ENCODE results near the gene C11orf65.

The C11orf65 gene

DNA sequence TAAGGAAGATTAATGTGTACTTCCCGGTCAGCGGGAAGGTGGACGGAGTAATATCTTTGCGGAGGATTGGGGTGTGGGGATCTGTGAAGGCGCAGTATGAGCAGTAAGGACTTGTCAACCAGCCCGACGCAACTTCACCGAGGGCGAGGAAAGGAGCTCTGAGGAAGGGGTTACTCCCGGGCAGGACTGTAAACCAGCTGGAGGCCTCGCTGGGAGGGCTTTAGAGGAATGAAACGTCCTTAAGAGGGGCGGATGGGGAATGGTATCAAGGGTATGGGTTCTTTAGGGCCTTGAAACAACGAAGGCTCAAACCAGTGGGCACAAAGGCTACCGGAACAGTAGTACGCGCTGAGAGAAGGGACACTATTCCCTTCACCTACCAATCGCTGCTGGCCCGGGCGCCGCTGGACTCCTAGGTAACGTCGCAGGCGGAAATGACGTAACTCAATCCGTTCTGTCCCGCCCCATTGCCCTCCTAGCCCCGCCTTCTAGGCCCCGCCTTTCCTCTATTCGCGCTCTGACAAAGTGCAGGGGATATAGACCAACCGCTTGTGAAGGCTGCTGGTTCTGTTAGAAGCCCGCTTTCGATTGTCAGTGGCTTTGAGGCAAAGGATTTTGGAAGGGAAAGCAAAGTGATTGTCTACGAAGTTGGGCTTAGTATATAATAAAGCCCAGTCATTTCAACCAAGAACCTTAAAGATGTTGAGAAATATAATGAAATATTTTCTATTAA, at the start of gene C11orf65:
Gene C11orf65, minus strand, starts transcription at position 439 of the 733 bp plus-strand sequence. CDS start 5,970 bp downstream, outside the sequence.
- peak; percentile 97 for DNase-seq

- no peak for DNase-seq
These were observed 48.8 kb upstream of the C11orf65 start for GRCh38 chr11:108516125-108516524.

- DNase-seq: no peak
These were observed 45.4 kb upstream of the C11orf65 start for GRCh38 chr11:108512708-108513107.

- no peak for DNase-seq
These were observed 44.6 kb upstream of the C11orf65 start for GRCh38 chr11:108511851-108512474.

GRCh38 chr11:108508653-108509593, 41.6 kb upstream of the C11orf65 start:
- DNase-seq: no peak

- DNase-seq: no peak
These were observed 34.1 kb upstream of the C11orf65 start for GRCh38 chr11:108501396-108501795.

- DNase-seq: no peak
These were observed 33.4 kb upstream of the C11orf65 start for GRCh38 chr11:108500721-108501120.

DNA sequence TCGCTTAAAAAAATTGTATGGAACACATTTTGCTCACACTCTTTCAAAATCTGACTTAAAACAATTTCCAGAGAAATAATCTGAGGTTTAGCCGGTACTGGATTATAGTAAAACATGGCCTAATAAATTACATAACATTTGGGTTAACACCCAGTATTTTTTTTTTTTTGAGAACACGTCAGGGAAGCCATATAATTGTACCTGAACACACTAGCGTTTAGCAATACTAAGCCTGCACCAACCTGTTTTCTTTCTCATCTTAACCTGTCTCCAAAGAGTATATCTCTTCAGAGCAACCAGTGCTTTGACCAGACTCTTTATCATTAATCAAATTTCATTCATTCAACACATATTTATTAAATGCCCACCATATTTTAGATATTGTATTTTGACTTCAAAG, 32.8 kb upstream of the C11orf65 start:
- no peak for DNase-seq

- no peak for DNase-seq
These were observed 31.6 kb upstream of the C11orf65 start for GRCh38 chr11:108498816-108499408.

DNA sequence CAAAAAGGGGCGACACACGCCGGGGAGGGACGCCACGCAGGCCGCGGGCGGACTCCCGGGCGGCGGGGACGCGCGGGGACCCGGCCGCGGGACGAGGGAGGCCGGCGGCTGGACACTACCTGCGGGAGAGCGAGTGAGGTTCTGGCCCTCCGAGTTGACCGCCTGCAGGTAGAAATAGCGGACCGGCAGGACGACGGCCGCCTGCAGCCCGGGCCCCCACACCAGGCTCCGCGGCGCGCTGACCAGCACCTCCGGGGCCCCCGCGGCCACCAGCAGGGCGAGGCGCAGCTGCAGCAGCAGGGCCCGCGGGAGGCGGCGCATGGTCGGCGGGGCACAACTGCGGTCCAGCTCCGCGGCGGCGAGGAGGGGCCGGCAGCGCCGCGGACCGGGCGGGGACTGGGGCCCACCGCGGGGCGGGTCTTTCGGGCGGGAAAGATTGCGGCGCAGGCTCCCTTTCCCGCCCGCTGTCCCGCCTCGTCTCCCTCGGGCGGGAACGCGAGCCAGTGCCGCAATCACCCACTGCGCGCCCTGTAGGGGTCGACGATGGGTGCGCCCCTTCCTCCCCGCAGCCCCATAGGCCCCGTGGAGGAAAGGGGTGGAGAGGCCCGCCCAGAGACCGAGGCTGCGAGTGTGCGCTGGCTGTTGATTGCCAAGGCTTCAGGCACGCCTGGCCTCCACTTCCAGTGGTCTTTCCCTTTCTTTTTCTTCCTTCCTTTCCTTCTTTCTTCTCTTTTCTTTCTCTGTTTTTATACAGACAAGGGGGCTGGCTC, 30.9 kb upstream of the C11orf65 start, which contains the start of gene POGLUT3:
Gene POGLUT3, minus strand, starts transcription at position 339 of the 770 bp plus-strand sequence. Its CDS starts 18 bp downstream, at position 321.
- DNase-seq: peak; percentile 80

- peak; percentile 82 for DNase-seq
These were observed 30.2 kb upstream of the C11orf65 start for GRCh38 chr11:108497317-108498045.

DNA sequence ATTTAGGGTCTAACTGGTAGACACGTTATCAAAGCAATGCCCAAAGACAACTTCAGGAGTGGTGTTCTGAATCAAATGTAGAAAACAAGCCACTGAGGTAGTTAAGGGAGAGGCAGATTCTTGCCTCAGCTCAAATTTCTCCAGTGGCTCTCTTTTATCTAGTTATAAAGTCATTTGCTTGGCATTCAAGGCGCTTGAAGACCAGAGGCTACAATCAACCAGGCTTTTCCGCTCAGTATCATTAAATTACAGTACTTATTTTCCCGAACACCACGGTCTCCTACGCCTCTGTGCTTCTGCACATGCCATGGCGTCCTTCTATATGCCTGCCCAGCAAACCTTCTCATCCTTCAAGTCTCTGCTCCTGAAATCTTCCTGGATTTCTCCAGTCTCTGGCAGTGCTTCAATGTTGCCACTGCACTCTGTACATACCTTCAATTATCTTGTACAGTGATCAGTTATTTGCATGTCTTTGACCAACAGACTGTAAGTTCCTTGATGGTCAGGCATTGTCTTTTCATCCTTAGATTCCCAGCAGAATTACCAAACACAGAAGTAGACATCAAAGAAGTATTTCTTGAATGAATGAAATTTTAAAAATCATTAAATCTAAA, 29.4 kb upstream of the C11orf65 start:
- DNase-seq: no peak

DNA sequence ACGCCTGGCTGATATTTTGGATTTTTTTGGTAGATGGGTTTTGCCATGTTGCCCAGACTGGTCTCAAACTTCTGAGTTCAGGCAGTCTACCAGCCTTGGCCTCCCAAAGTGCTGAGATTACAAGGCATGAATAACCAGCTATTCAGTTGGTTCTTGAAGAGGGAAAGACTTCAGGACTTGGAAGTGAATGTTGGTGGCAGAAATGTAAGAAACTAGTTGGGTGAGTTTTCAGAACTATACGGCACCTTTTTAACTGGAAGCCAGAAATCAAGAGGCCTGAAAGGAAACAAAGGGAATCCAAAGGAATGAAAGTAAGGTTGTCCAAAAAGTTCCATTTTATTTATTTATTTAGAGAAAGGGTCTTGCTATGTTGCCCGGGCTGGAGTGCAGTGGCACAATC, 28.0 kb upstream of the C11orf65 start:
- no peak for DNase-seq

DNA sequence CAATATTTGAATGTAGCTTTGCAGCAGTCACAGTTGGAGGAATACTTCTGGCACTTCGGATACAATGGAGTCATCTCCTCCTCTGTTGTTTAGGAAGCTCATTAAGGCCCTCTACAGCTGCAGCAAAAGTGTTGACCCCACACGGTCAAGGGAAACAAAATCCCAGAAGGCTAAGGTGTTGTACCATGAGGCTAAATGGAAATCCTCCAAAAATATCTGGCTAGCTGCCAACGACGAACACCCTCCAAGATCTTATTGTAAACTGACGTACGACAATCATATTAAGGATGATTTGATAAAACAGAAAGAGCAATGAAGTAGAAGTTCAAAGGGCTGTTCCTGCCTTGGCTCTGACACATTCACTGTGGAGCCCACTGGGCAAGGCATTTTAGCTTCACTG, 26.9 kb upstream of the C11orf65 start:
- DNase-seq: peak; percentile 60

GRCh38 chr11:108491936-108492335, 24.6 kb upstream of the C11orf65 start:
- DNase-seq: no peak

GRCh38 chr11:108486828-108487227, 19.5 kb upstream of the C11orf65 start:
- DNase-seq: no peak

- DNase-seq: no peak
These were observed 19.0 kb upstream of the C11orf65 start for GRCh38 chr11:108486331-108486730.

GRCh38 chr11:108483163-108483562, 15.8 kb upstream of the C11orf65 start:
- no peak for DNase-seq

DNA sequence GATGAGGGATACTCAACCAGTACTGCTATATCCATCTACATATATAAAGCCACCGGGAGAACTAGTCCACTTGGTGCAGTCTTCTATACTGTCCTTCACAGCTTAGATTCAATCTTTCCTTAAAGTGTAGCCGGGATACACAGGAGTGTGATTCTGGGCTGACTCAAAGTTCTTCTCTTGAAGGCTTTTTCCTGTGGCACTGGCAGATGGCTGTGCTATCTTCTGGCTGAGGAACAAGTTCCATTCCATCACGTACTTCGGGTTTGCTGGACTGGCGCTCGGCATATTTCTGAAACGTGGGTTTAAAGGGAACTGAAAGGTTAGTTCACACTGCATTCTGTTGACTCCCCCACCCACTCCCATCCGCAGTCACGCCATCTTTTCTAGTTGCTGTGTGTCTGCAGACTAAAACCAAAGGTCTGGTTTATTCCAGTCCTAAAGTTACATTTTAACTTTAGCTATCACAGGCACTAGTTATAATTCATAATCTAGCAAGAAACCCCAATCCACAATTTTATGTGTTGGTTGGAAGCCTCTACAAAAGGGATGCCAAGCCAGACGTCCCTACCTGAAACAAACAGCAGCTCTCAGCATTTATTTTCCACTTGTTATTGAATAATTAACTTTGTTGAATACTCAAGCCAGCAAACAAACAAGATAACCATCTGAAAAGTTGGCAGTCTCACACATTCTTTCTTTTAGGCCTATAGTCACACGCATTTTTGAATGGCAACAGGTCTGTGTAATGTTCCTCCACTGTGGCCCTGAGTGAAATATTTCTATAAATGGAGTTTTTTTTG, 7.5 kb upstream of the C11orf65 start:
- no peak for DNase-seq

DNA sequence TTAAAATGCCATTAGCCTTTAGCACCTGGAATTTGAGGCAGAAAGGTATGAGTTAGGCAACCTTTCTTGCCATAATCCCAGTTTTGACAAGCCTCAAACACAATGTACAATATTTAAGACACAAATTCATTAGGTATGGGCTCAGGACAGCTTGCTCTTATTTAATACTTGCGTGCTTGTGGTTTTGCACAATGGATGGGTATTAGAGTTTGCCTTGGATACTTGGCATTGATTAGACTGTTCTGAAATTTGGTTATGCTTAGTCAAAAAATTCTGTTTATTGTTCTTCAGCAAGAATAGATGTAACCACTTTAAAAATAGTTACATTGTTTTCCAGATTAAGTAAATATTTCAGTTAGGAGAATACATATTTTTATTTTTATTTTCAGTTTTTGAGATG, 5.4 kb upstream of the C11orf65 start:
- DNase-seq: no peak

Data from NCI-H1105 (cell line).